Esophagus muscularis mucosa (tissue), 4 donors: ENCODE results near the gene SDC4. TPM values are rescaled to one million over a fixed set of nuclear protein-coding genes. Genes with fewer than 3 reads are reported as not detected.
A peak's percentile ranks its signal among the peaks of the same experiment; 100 is the strongest.

Experiments
- DNase-seq: peaks from one replicate; pipeline ENCODE4 v3.0.0-alpha.2; 2017; ENCODE audit errors: extremely low spot score
- H3K27ac ChIP-seq, 4 donors: fragments of 200-600 bp; sonication (generic); replicated peaks in 1 of 4; 1 replicate in 3 of 4; 2 replicates in 1 of 4; pipeline ENCODE4 v1.5.1; 2016 to 2019; ENCODE audit warnings: mild to moderate bottlenecking in 1 of 4
- H3K27me3 ChIP-seq, 4 donors: fragments of 200-600 bp; sonication (generic); one replicate each; pipeline versions ENCODE4 v1.5.1 to v1.6.0; 2016 to 2019
- H3K36me3 ChIP-seq, 4 donors: fragments of 200-600 bp; sonication (generic); one replicate each; pipeline ENCODE4 v1.5.1; 2016 to 2019
- H3K4me1 ChIP-seq, 4 donors: fragments of 200-600 bp; sonication (generic); one replicate each; pipeline ENCODE4 v1.5.1; 2016 to 2019
- H3K4me3 ChIP-seq, 4 donors: fragments of 200-600 bp; sonication (generic); 1 replicate in 2 of 4; 2 replicates in 2 of 4; pipeline ENCODE4 v1.5.1; 2016 to 2019; ENCODE audit warnings: mild to moderate bottlenecking in 4 of 4, moderate library complexity in 1 of 4
- H3K9me3 ChIP-seq, 4 donors: fragments of 200-600 bp; sonication (generic); 1 replicate in 3 of 4; 2 replicates in 1 of 4; pipeline ENCODE4 v1.5.1; 2016 to 2019
- CTCF ChIP-seq, 3 experiments: fragments of 200-600 bp in 2 of 3; fragments of 450-650 bp in 1 of 3; sonication (generic) in 2 of 3; IDR thresholded peaks; one replicate each; pipeline ENCODE4 v1.5.1; 2017 to 2019; ENCODE audit warnings: antibody characterized with exemption in 3 of 3, mild to moderate bottlenecking in 2 of 3, moderate library complexity in 1 of 3
- EP300 ChIP-seq: sonication (generic); formaldehyde crosslinking; IDR thresholded peaks from one replicate; pipeline ENCODE4 v1.6.1; 2017; ENCODE audit warnings: antibody characterized with exemption
- POLR2A ChIP-seq: fragments of 450-650 bp; IDR thresholded peaks from one replicate; pipeline ENCODE4 v1.6.1; 2017; ENCODE audit warnings: antibody characterized with exemption, moderate library complexity, mild to moderate bottlenecking, low read depth
- POLR2AphosphoS5 ChIP-seq, 2 donors: sonication (generic); formaldehyde crosslinking; IDR thresholded peaks; one replicate each; pipeline ENCODE4 v1.6.1; 2017; ENCODE audit warnings: antibody characterized with exemption in 2 of 2
- WGBS: methylation state at CpG from one replicate; pipeline ENCODE4 v1.1.5; 2018; 5-methylcytosine and 5-hydroxymethylcytosine counted together
- intact Hi-C: fragments of 100-400 bp; cut with DNase I; formaldehyde crosslinking; loops from one replicate; pipeline ENCODE4 v1.15.1; 2023
- total RNA-seq, 4 donors: library from RNA; depleted of rRNA; stranded (reverse); fragments of >200 nt; gene quantifications; one replicate each; pipeline versions ENCODE4 v1.1.0 to v1.2.1, GENCODE V29; 2016

SDC4 gene
- total RNA-seq, 4 donors from 2014 or later: 61.9 to 177 (median 72.2) TPM

- Histone ChIP-seq H3K4me3 (no peak within 1 kb of the TSS), H3K9me3 (no peaks in the 10 kb centered on the region), H3K36me3 (no peaks in the 10 kb centered on the region), H3K27me3 (peaks cover 0 to 79% (median 14%) of the 10 kb centered on the region in 4 donors), H3K4me1 (peaks cover 0 to 17% (median 11%) of the 10 kb centered on the region in 4 donors), H3K27ac (no peak within 1 kb of the TSS)
- TF ChIP-seq POLR2AphosphoS5 (IDR thresholded peaks at IDR 0.05): no peak
- TF ChIP-seq CTCF (IDR thresholded peaks at IDR 0.05): peak; percentile 50 to 85 (median 73)
- intact Hi-C loops: no loop called here
- 42% methylated on average over 13 of the region's 41 CpGs for WGBS
- DNase-seq: no peak
Observed at GRCh38 chr20:45306431-45306982, 41.7 kb downstream of the SDC4 start, which contains the start of gene RBPJL. RBPJL (plus strand) TSS chr20:45306840; CDS start chr20:45306923, 83 bp downstream.

GRCh38 chr20:45305262-45305661, 43.0 kb downstream of the SDC4 start:
- peaks cover 0 to 82% (median 12%) of the 10 kb centered on the region in 4 donors for H3K27me3 ChIP-seq
- H3K36me3 ChIP-seq: no peaks in the 10 kb centered on the region
- no peak overlapping the region for H3K27ac ChIP-seq
- TF ChIP-seq POLR2AphosphoS5 (IDR thresholded peaks at IDR 0.05) (no peak), CTCF (IDR thresholded peaks at IDR 0.05) (no peak)
- WGBS: 57% methylated on average over 4 of the region's 4 CpGs
- intact Hi-C loops: no loop called here
- H3K4me1 ChIP-seq: peaks cover 0 to 14% (median 10%) of the 10 kb centered on the region in 4 donors
- no peak overlapping the region for H3K4me3 ChIP-seq
- H3K9me3 ChIP-seq: no peaks in the 10 kb centered on the region
- no peak for DNase-seq

GRCh38 chr20:45304464-45304999, 43.7 kb downstream of the SDC4 start:
- H3K9me3 ChIP-seq: no peaks in the 10 kb centered on the region
- 82% methylated on average over 33 of the region's 43 CpGs for WGBS
- H3K27ac ChIP-seq: no peak overlapping the region
- H3K27me3 ChIP-seq: peaks cover 0 to 79% (median 12%) of the 10 kb centered on the region in 4 donors
- peaks cover 0 to 14% (median 10%) of the 10 kb centered on the region in 4 donors for H3K4me1 ChIP-seq
- TF ChIP-seq CTCF (IDR thresholded peaks at IDR 0.05): no peak
- TF ChIP-seq POLR2AphosphoS5 (IDR thresholded peaks at IDR 0.05): no peak
- no peak for TF ChIP-seq EP300
- no peak for TF ChIP-seq POLR2A
- DNase-seq: no peak
- H3K36me3 ChIP-seq: no peaks in the 10 kb centered on the region
- intact Hi-C loops: no loop called here
- H3K4me3 ChIP-seq: no peak overlapping the region

GRCh38 chr20:45303586-45304463, 44.4 kb downstream of the SDC4 start:
- Histone ChIP-seq H3K4me1 (peaks cover 0 to 14% (median 10%) of the 10 kb centered on the region in 4 donors), H3K27ac (no peak overlapping the region), H3K36me3 (no peaks in the 10 kb centered on the region), H3K9me3 (no peaks in the 10 kb centered on the region), H3K4me3 (no peak overlapping the region), H3K27me3 (peaks cover 0 to 72% (median 12%) of the 10 kb centered on the region in 4 donors)
- intact Hi-C loops: no loop called here
- WGBS: 62% methylated on average over 18 of the region's 47 CpGs
- no peak for TF ChIP-seq EP300
- no peak for TF ChIP-seq CTCF (IDR thresholded peaks at IDR 0.05)
- no peak for TF ChIP-seq POLR2A
- TF ChIP-seq POLR2AphosphoS5 (IDR thresholded peaks at IDR 0.05): no peak
- no peak for DNase-seq
